ENCODE results near the gene RNF157.
"Not testable (repeated sequence)": the region's sequence is repeated elsewhere in the genome, so short reads cannot be mapped to it uniquely, and the experiment has no call there.

Gene RNF157

GRCh38 chr17:76235883-76236282 lies 4.4 kb downstream of the RNF157 start:
- no peak overlapping the region for H3K4me3 Mint-ChIP-seq
- no peak overlapping the region for H3K27ac Mint-ChIP-seq
- peaks cover 34% of the 10 kb centered on the region for H3K4me1 Mint-ChIP-seq
- peaks cover 3% of the 10 kb centered on the region for H3K9me3 Mint-ChIP-seq
- DNase-seq (ENCODE audit: low spot score in 2 of 2) = no peak
- ATAC-seq = no peak
- H3K36me3 Mint-ChIP-seq = no peaks in the 10 kb centered on the region

GRCh38 chr17:76234354-76234679 lies 6.0 kb downstream of the RNF157 start:
- Mint-ChIP-seq H3K4me1 (peaks cover 34% of the 10 kb centered on the region), H3K36me3 (no peaks in the 10 kb centered on the region), H3K4me3 (peak overlapping the region; percentile 48), H3K9me3 (peaks cover 3% of the 10 kb centered on the region), H3K27ac (peak overlapping the region; percentile 85)
- ATAC-seq (peak; percentile 83), DNase-seq (ENCODE audit: low spot score in 2 of 2) (peak in 1 of 2 donors; percentile 61)

- DNase-seq (ENCODE audit: low spot score in 2 of 2) (no peak), ATAC-seq (no peak)
- Mint-ChIP-seq H3K36me3 (no peaks in the 10 kb centered on the region), H3K9me3 (peaks cover 3% of the 10 kb centered on the region), H3K4me1 (peaks cover 34% of the 10 kb centered on the region), H3K27ac (peak overlapping the region; percentile 85), H3K4me3 (peak overlapping the region; percentile 48)
Measured at GRCh38 chr17:76233588-76234353, 6.5 kb downstream of the RNF157 start.

GRCh38 chr17:76232342-76232741 lies 8.0 kb downstream of the RNF157 start:
- Mint-ChIP-seq H3K36me3 (no peaks in the 10 kb centered on the region), H3K4me3 (no peak overlapping the region), H3K4me1 (peaks cover 34% of the 10 kb centered on the region), H3K9me3 (peaks cover 3% of the 10 kb centered on the region), H3K27ac (no peak overlapping the region)
- ATAC-seq (no peak), DNase-seq (ENCODE audit: low spot score in 2 of 2) (no peak)

GRCh38 chr17:76226749-76227148 lies 13.5 kb downstream of the RNF157 start:
- DNase-seq (ENCODE audit: low spot score in 2 of 2); H3K4me3 Mint-ChIP-seq; H3K36me3 Mint-ChIP-seq; ATAC-seq; H3K9me3 Mint-ChIP-seq: not testable (repeated sequence)
- peaks cover 24% of the 10 kb centered on the region for H3K4me1 Mint-ChIP-seq
- H3K27ac Mint-ChIP-seq = peak overlapping the region; percentile 12

GRCh38 chr17:76225373-76226086 lies 14.8 kb downstream of the RNF157 start:
- peaks cover 24% of the 10 kb centered on the region for H3K4me1 Mint-ChIP-seq
- not testable (repeated sequence) for H3K36me3 Mint-ChIP-seq; DNase-seq (ENCODE audit: low spot score in 2 of 2); ATAC-seq; H3K27ac Mint-ChIP-seq; H3K9me3 Mint-ChIP-seq; H3K4me3 Mint-ChIP-seq

- ATAC-seq (no peak), DNase-seq (ENCODE audit: low spot score in 2 of 2) (no peak)
- Mint-ChIP-seq H3K4me1 (peaks cover 19% of the 10 kb centered on the region), H3K36me3 (no peaks in the 10 kb centered on the region), H3K27ac (no peak overlapping the region), H3K4me3 (no peak overlapping the region), H3K9me3 (no peaks in the 10 kb centered on the region)
Measured at GRCh38 chr17:76223802-76224201, 16.5 kb downstream of the RNF157 start.

- H3K4me1 Mint-ChIP-seq = peaks cover 16% of the 10 kb centered on the region
- DNase-seq (ENCODE audit: low spot score in 2 of 2) = no peak
- H3K4me3 Mint-ChIP-seq = no peak overlapping the region
- peak overlapping the region; percentile 60 for H3K27ac Mint-ChIP-seq
- peak; percentile 57 for ATAC-seq
- no peaks in the 10 kb centered on the region for H3K36me3 Mint-ChIP-seq
- H3K9me3 Mint-ChIP-seq = no peaks in the 10 kb centered on the region
Measured at GRCh38 chr17:76219670-76220383, 20.5 kb downstream of the RNF157 start.

GRCh38 chr17:76217081-76217480 lies 23.2 kb downstream of the RNF157 start:
- H3K4me1 Mint-ChIP-seq = peaks cover 16% of the 10 kb centered on the region
- H3K36me3 Mint-ChIP-seq = peaks cover 5% of the 10 kb centered on the region
- H3K27ac Mint-ChIP-seq = no peak overlapping the region
- ATAC-seq = no peak
- no peak overlapping the region for H3K4me3 Mint-ChIP-seq
- no peak for DNase-seq (ENCODE audit: low spot score in 2 of 2)
- no peaks in the 10 kb centered on the region for H3K9me3 Mint-ChIP-seq

GRCh38 chr17:76213491-76213890 lies 26.8 kb downstream of the RNF157 start:
- H3K4me3 Mint-ChIP-seq = no peak overlapping the region
- ATAC-seq = no peak
- H3K36me3 Mint-ChIP-seq = peaks cover 19% of the 10 kb centered on the region
- DNase-seq (ENCODE audit: low spot score in 2 of 2) = no peak
- H3K27ac Mint-ChIP-seq = no peak overlapping the region
- H3K9me3 Mint-ChIP-seq = no peaks in the 10 kb centered on the region
- H3K4me1 Mint-ChIP-seq = peaks cover 24% of the 10 kb centered on the region

- ATAC-seq = peak; percentile 46
- H3K4me3 Mint-ChIP-seq = no peak overlapping the region
- H3K4me1 Mint-ChIP-seq = peaks cover 40% of the 10 kb centered on the region
- no peak for DNase-seq (ENCODE audit: low spot score in 2 of 2)
- H3K36me3 Mint-ChIP-seq = peaks cover 24% of the 10 kb centered on the region
- no peaks in the 10 kb centered on the region for H3K9me3 Mint-ChIP-seq
- peak overlapping the region; percentile 48 for H3K27ac Mint-ChIP-seq
Measured at GRCh38 chr17:76208120-76208519, 32.2 kb downstream of the RNF157 start.

GRCh38 chr17:76207275-76208059 lies 32.8 kb downstream of the RNF157 start:
- H3K4me3 Mint-ChIP-seq = no peak overlapping the region

GRCh38 chr17:76205542-76206144 lies 34.6 kb downstream of the RNF157 start:
- H3K4me3 Mint-ChIP-seq; DNase-seq (ENCODE audit: low spot score in 2 of 2); H3K9me3 Mint-ChIP-seq; ATAC-seq; H3K36me3 Mint-ChIP-seq: not testable (repeated sequence)
- Mint-ChIP-seq H3K4me1 (peaks cover 32% of the 10 kb centered on the region), H3K27ac (peak overlapping the region; percentile 20)

More at GRCh38 chr17:76207275-76208059, 32.8 kb downstream of the RNF157 start:
- Mint-ChIP-seq H3K9me3 (no peaks in the 10 kb centered on the region), H3K4me1 (peaks cover 40% of the 10 kb centered on the region), H3K27ac (peak overlapping the region; percentile 48), H3K36me3 (peaks cover 22% of the 10 kb centered on the region)
- ATAC-seq = no peak
- DNase-seq (ENCODE audit: low spot score in 2 of 2) = no peak

- H3K27ac Mint-ChIP-seq = no peak overlapping the region
- H3K4me3 Mint-ChIP-seq = no peak overlapping the region
- ATAC-seq = no peak
- no peaks in the 10 kb centered on the region for H3K9me3 Mint-ChIP-seq
- H3K36me3 Mint-ChIP-seq = peaks cover 11% of the 10 kb centered on the region
- peaks cover 44% of the 10 kb centered on the region for H3K4me1 Mint-ChIP-seq
- DNase-seq (ENCODE audit: low spot score in 2 of 2) = no peak
Measured at GRCh38 chr17:76204277-76204676, 36.0 kb downstream of the RNF157 start.
